ENCODE measurements around the gene RXRA. TPM values are rescaled to one million over a fixed set of nuclear protein-coding genes. Genes with fewer than 3 reads are reported as not detected.

RXRA gene
- total and polyA plus RNA-seq, 2 of the 4 experiments (the other 2 are of a cell fraction), result 7.5 to 17.9 TPM

- Histone ChIP-seq H3K27me3 (ENCODE audit: control insufficient read depth, insufficient read depth, low read length) (peaks cover 53% of the 10 kb centered on the region), H2AFZ (replicated peaks; ENCODE audit: low read length, poor library complexity) (no peak overlapping the region), H3K27ac (ENCODE audit: insufficient read depth, low read length) (no peak overlapping the region), H2AK5ac (ENCODE audit: low read depth, low read length) (no peak overlapping the region), H3K4me3 (ENCODE audit: insufficient read depth, low read depth, low read length) (no peak overlapping the region), H2BK15ac (ENCODE audit: low read depth, low read length) (no peak overlapping the region), H3K9me1 (ENCODE audit: insufficient read depth, low read length) (no peaks in the 10 kb centered on the region), H3K9me3 (ENCODE audit: control insufficient read depth, insufficient read depth, low read length) (no peaks in the 10 kb centered on the region; the same call in 1 of the 2 replicates), H3K56ac (ENCODE audit: extremely low read depth, insufficient read depth, low read length) (no peak overlapping the region), H3K4me2 (ENCODE audit: low read depth, low read length) (no peak overlapping the region), H4K91ac (ENCODE audit: insufficient read depth, low read depth, low read length) (no peak overlapping the region), H2BK120ac (ENCODE audit: low read depth, low read length) (no peak overlapping the region), H3K18ac (ENCODE audit: low read depth, low read length) (no peak overlapping the region), H3K4ac (ENCODE audit: low read depth, low read length) (no peak overlapping the region), H4K5ac (ENCODE audit: low read depth, low read length) (no peak overlapping the region), H2BK5ac (ENCODE audit: low read depth, low read length, poor library complexity, severe bottlenecking) (no peak overlapping the region), H3K79me1 (ENCODE audit: low read depth in 1 of 2, low read length in 2 of 2) (no peaks in the 10 kb centered on the region), H3K14ac (replicated peaks; ENCODE audit: low read depth, low read length) (no peak overlapping the region), H3K9ac (ENCODE audit: low read depth, low read length) (no peak overlapping the region), H4K20me1 (ENCODE audit: insufficient read depth, low read length) (no peaks in the 10 kb centered on the region), H2AK9ac (replicated peaks; ENCODE audit: low read depth, low read length, poor library complexity) (peak overlapping the region; percentile 28), H3K4me1 (ENCODE audit: control insufficient read depth, insufficient read depth, low read length) (peaks cover 5% of the 10 kb centered on the region; the same call in 1 of the 2 replicates), H3K23ac (ENCODE audit: low read depth, low read length) (no peak overlapping the region), H4K8ac (ENCODE audit: low read depth in 2 of 2, low read length in 2 of 2) (no peak overlapping the region), H3K36me3 (ENCODE audit: control insufficient read depth, insufficient read depth, low read length) (no peaks in the 10 kb centered on the region), H2BK20ac (ENCODE audit: low read depth, low read length) (no peak overlapping the region)
- POLR2A ChIA-PET (ENCODE audit: unreplicated experiment), result no interaction called here
- DNase-seq, result no peak
- CTCF ChIA-PET, result no interaction called here
- WGBS, 2 experiments (ENCODE audit: extremely low coverage in 2 of 2, insufficient read length in 1 of 2), result 100% methylated on average over 4 of the region's 25 CpGs; no CpG with 5 or more reads in 1 of the 2 experiments
- dilution Hi-C loops (cut with HindIII; ENCODE audit: low sequenced_read_pairs, unreplicated experiment), result no loop called here
- in situ Hi-C loops (cut with MboI; ENCODE audit: low sequenced_read_pairs), result no loop called here
- BruUV-seq (replicated peaks), result no TSS peak
- intact Hi-C loops (cut with micrococcal nuclease), result no loop called here
- ATAC-seq (ENCODE audit: low read depth), result no peak
- TF ChIP-seq, protein P1, sequence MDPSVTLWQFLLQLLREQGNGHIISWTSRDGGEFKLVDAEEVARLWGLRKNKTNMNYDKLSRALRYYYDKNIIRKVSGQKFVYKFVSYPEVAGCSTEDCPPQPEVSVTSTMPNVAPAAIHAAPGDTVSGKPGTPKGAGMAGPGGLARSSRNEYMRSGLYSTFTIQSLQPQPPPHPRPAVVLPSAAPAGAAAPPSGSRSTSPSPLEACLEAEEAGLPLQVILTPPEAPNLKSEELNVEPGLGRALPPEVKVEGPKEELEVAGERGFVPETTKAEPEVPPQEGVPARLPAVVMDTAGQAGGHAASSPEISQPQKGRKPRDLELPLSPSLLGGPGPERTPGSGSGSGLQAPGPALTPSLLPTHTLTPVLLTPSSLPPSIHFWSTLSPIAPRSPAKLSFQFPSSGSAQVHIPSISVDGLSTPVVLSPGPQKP (IDR thresholded peaks at IDR 0.05; ENCODE audit: borderline replicate concordance, low read depth, low read length), result no peak
- TF ChIP-seq CHD1 (IDR thresholded peaks at IDR 0.05; ENCODE audit: low read depth, low read length), result no peak
- TF ChIP-seq FOS (IDR thresholded peaks at IDR 0.05; ENCODE audit: low read depth, low read length), result no peak
- no peak for TF ChIP-seq SMC3 (IDR thresholded peaks at IDR 0.05; ENCODE audit: low read depth, low read length)
- no peak for TF ChIP-seq RFX5 (IDR thresholded peaks at IDR 0.05; ENCODE audit: low read depth, low read length)
- TF ChIP-seq RAD21 (IDR thresholded peaks at IDR 0.05; ENCODE audit: low read length), result no peak
- no peak for TF ChIP-seq USF2 (IDR thresholded peaks at IDR 0.05; ENCODE audit: low read depth, low read length)
These were observed 29.8 kb upstream of the RXRA start for GRCh38 chr9:134296301-134297082.
